Naive B cell (primary cell): ENCODE data around the gene OR1A1. TPM values are rescaled to one million over a fixed set of nuclear protein-coding genes. Genes with fewer than 3 reads are reported as not detected.
"Not testable (repeated sequence)": the region's sequence is repeated elsewhere in the genome, so short reads cannot be mapped to it uniquely, and the experiment has no call there.

Experiments used
- ATAC-seq, 2 donors: fragments of 150-1000 bp; cut with Tn5 transposase; 2 replicates each; pipeline ENCODE4 v1.10.0; 2021; ENCODE audit warnings: low read depth in 2 of 2, mild to moderate bottlenecking in 2 of 2, moderate library complexity in 2 of 2
- DNase-seq: peaks from one replicate; pipeline ENCODE4 v3.0.0; 2022
- H3K27ac Mint-ChIP-seq, 6 donors: one replicate each; pipeline ENCODE4 v1.8.0; 2020 to 2022; ENCODE audit warnings: mild to moderate bottlenecking in 6 of 6, mixed read lengths in 6 of 6, moderate library complexity in 5 of 6, inconsistent platforms in 2 of 6
- H3K27me3 Mint-ChIP-seq, 3 donors: one replicate each; pipeline ENCODE4 v1.8.0; 2021 to 2022; ENCODE audit warnings: mixed read lengths in 3 of 3, mild to moderate bottlenecking in 1 of 3
- H3K36me3 Mint-ChIP-seq, 2 donors: one replicate each; pipeline ENCODE4 v1.8.0; 2020 to 2022; ENCODE audit warnings: mixed read lengths in 2 of 2, inconsistent platforms in 1 of 2, mild to moderate bottlenecking in 1 of 2
- H3K4me1 Mint-ChIP-seq, 3 donors: one replicate each; pipeline ENCODE4 v1.8.0; 2020 to 2022; ENCODE audit warnings: mixed read lengths in 3 of 3, inconsistent platforms in 1 of 3, mild to moderate bottlenecking in 1 of 3, moderate library complexity in 1 of 3
- H3K4me3 Mint-ChIP-seq, 8 donors: one replicate each; pipeline ENCODE4 v1.8.0; 2020 to 2022; ENCODE audit warnings: mild to moderate bottlenecking in 8 of 8, mixed read lengths in 8 of 8, moderate library complexity in 8 of 8, inconsistent platforms in 2 of 8
- H3K9me3 Mint-ChIP-seq, 7 donors: one replicate each; pipeline ENCODE4 v1.8.0; 2020 to 2022; ENCODE audit warnings: mixed read lengths in 7 of 7, mild to moderate bottlenecking in 5 of 7, inconsistent platforms in 2 of 7, moderate library complexity in 1 of 7
- polyA plus RNA-seq, 6 donors: library from polyadenylated mRNA; unstranded; fragments of 300-500 nt; fragmentation: Illumina TruSeq; gene quantifications; one replicate each; pipeline ENCODE4 v1.2.3, GENCODE V29; 2021; ENCODE audit warnings: low read depth in 6 of 6

OR1A1 gene
- polyA plus RNA-seq = not detected

DNA sequence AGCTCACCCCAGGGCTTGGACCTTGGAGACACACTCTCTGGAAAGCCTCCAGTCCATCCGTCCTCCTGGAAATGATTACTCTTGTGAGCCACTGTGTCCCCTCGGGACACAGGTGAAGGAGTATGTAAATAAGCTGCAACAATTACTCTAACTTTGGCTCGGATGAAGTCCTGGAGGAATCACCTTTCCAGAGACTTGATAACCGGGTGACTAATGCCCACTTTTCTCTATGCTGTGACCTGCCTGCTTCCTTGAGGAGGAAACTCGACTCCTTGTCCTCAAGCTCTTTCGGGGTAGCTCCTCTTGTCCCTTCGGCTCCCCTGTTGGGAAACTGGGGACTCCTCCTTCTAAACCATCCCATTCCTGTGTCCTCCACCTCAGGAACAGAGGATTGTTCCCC, at the start of gene OR1A1:
Gene OR1A1 (plus strand): TSS at position 301 of the 400 bp plus-strand sequence. CDS start 7,954 bp downstream, outside the sequence.
- Mint-ChIP-seq H3K27me3 (peaks cover 4 to 35% (median 31%) of the 10 kb centered on the region in 3 donors), H3K9me3 (peaks cover 0 to 27% (median 13%) of the 10 kb centered on the region in 7 donors), H3K4me3 (no peak within 1 kb of the TSS), H3K4me1 (no peaks in the 10 kb centered on the region), H3K27ac (peak within 1 kb of the TSS in 1 of 6 donors; percentile 30), H3K36me3 (peaks cover 0 to 7% of the 10 kb centered on the region in 2 donors)
- DNase-seq (no peak), ATAC-seq (no peak)

GRCh38 chr17:3167574-3167973, 39.9 kb upstream of the OR1A1 start:
- peaks cover 13 to 21% (median 20%) of the 10 kb centered on the region in 3 donors for H3K4me1 Mint-ChIP-seq
- H3K9me3 Mint-ChIP-seq = peaks cover 2 to 11% (median 8%) of the 10 kb centered on the region in 7 donors
- peaks cover 4 to 15% (median 9%) of the 10 kb centered on the region in 3 donors for H3K27me3 Mint-ChIP-seq
- peaks cover 0 to 8% of the 10 kb centered on the region in 2 donors for H3K36me3 Mint-ChIP-seq
- peak; percentile 99 for ATAC-seq
- peak overlapping the region in 6 of 8 donors; percentile 1 to 73 (median 53) for H3K4me3 Mint-ChIP-seq
- peak overlapping the region; percentile 60 to 95 (median 82) for H3K27ac Mint-ChIP-seq
- peak; percentile 59 for DNase-seq

GRCh38 chr17:3189961-3190360, 17.5 kb upstream of the OR1A1 start:
- Mint-ChIP-seq H3K4me3 (no peak overlapping the region), H3K36me3 (no peaks in the 10 kb centered on the region), H3K9me3 (peaks cover 0 to 3% (median 0%) of the 10 kb centered on the region in 7 donors), H3K27ac (no peak overlapping the region), H3K4me1 (no peaks in the 10 kb centered on the region), H3K27me3 (peaks cover 9 to 25% (median 15%) of the 10 kb centered on the region in 3 donors)
- no peak for ATAC-seq
- no peak for DNase-seq

- Mint-ChIP-seq H3K9me3 (peaks cover 9 to 23% (median 17%) of the 10 kb centered on the region in 7 donors), H3K36me3 (peaks cover 0 to 16% of the 10 kb centered on the region in 2 donors), H3K27ac (no peak within 1 kb of the TSS), H3K4me1 (no peaks in the 10 kb centered on the region), H3K4me3 (no peak within 1 kb of the TSS), H3K27me3 (peaks cover 23 to 39% (median 37%) of the 10 kb centered on the region in 3 donors)
- ATAC-seq = no peak
- no peak for DNase-seq
Observed at GRCh38 chr17:3197219-3197618, 10.2 kb upstream of the OR1A1 start, which contains the start of gene OR1A2. TSS of gene OR1A2 (plus strand) at chr17:3197519. CDS start at chr17:3197519, 0 bp downstream.

- H3K4me3 Mint-ChIP-seq = no peak overlapping the region
Observed at GRCh38 chr17:3208484-3208883, 1.0 kb downstream of the OR1A1 start.

DNA sequence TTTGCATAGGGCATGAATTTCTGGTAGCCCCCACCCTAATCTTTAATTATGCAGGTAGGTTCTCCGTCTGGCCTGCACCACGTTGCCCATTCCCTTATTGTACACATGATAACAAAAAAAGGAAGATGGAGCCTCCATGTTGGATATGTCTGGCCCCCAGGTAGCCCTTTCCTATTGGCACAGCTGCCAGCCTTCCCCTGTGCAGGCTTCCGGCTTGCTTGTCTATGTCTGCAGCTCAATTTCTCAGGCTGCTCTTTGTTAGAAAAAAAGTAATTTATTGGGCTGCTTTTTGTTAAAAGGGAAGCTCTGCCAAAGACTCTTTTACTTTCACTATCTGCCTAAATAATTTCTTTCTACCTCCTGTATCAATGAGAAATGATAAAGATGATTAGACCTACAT, 5.5 kb downstream of the OR1A1 start:
- peaks cover 7 to 10% of the 10 kb centered on the region in 2 donors for H3K36me3 Mint-ChIP-seq
- no peak for DNase-seq
- ATAC-seq = no peak
- peaks cover 4 to 9% (median 6%) of the 10 kb centered on the region in 7 donors for H3K9me3 Mint-ChIP-seq
- peaks cover 10 to 31% (median 24%) of the 10 kb centered on the region in 3 donors for H3K27me3 Mint-ChIP-seq
- no peak overlapping the region for H3K27ac Mint-ChIP-seq
- H3K4me1 Mint-ChIP-seq = peaks cover 0 to 6% (median 0%) of the 10 kb centered on the region in 3 donors
- no peak overlapping the region for H3K4me3 Mint-ChIP-seq

More at GRCh38 chr17:3208484-3208883, 1.0 kb downstream of the OR1A1 start:
- peaks cover 0 to 12% of the 10 kb centered on the region in 2 donors for H3K36me3 Mint-ChIP-seq
- H3K27ac Mint-ChIP-seq = no peak overlapping the region
- H3K4me1 Mint-ChIP-seq = peaks cover 0 to 5% (median 0%) of the 10 kb centered on the region in 3 donors
- no peak for DNase-seq
- H3K27me3 Mint-ChIP-seq = peaks cover 8 to 43% (median 35%) of the 10 kb centered on the region in 3 donors
- H3K9me3 Mint-ChIP-seq = peaks cover under 1 to 18% (median 8%) of the 10 kb centered on the region in 7 donors
- ATAC-seq = no peak

GRCh38 chr17:3213587-3213986, 6.1 kb downstream of the OR1A1 start:
- Mint-ChIP-seq H3K36me3 (peaks cover 7 to 16% of the 10 kb centered on the region in 2 donors), H3K4me1 (peaks cover 0 to 6% (median 0%) of the 10 kb centered on the region in 3 donors), H3K27ac (no peak overlapping the region), H3K27me3 (peaks cover 10 to 31% (median 28%) of the 10 kb centered on the region in 3 donors), H3K9me3 (peaks cover 4 to 15% (median 9%) of the 10 kb centered on the region in 7 donors), H3K4me3 (no peak overlapping the region)
- no peak for ATAC-seq
- no peak for DNase-seq

GRCh38 chr17:3219978-3220377, 12.5 kb downstream of the OR1A1 start:
- not testable (repeated sequence) for ATAC-seq, H3K27ac Mint-ChIP-seq, DNase-seq, H3K4me3 Mint-ChIP-seq
- H3K4me1 Mint-ChIP-seq = peaks cover 11 to 25% (median 24%) of the 10 kb centered on the region in 3 donors
- H3K36me3 Mint-ChIP-seq = peaks cover 0 to 16% of the 10 kb centered on the region in 2 donors
- peaks cover 3 to 26% (median 20%) of the 10 kb centered on the region in 3 donors for H3K27me3 Mint-ChIP-seq
- H3K9me3 Mint-ChIP-seq = peaks cover 4 to 34% (median 21%) of the 10 kb centered on the region in 7 donors

DNA sequence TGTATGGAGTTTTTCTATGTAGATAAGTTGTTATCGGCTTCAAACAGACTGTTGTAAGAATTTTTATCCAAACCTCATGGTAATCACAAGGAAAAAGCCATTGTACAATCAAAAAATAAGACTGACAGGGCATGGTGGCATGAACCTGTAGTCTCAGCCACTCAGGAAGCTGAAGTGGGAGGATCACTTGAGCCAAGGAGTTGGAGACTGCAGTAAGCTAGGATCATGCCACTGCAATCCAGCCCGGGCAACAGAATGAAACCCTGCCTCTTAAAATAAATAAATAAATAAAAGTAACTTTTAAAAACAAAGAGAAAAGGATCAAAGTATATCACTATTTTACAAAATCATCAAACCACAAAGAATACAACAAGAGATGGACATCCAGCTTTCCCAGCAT, 14.4 kb downstream of the OR1A1 start:
- H3K4me1 Mint-ChIP-seq = peaks cover 11 to 25% (median 24%) of the 10 kb centered on the region in 3 donors
- H3K9me3 Mint-ChIP-seq = peaks cover 4 to 34% (median 21%) of the 10 kb centered on the region in 7 donors
- peaks cover 10 to 22% (median 22%) of the 10 kb centered on the region in 3 donors for H3K27me3 Mint-ChIP-seq
- H3K36me3 Mint-ChIP-seq = peaks cover 0 to 16% of the 10 kb centered on the region in 2 donors
- peak overlapping the region in 3 of 8 donors; percentile 46 to 67 (median 65) for H3K4me3 Mint-ChIP-seq
- peak overlapping the region in 1 of 6 donors; percentile 66 for H3K27ac Mint-ChIP-seq
- ATAC-seq (no peak), DNase-seq (no peak)

DNA sequence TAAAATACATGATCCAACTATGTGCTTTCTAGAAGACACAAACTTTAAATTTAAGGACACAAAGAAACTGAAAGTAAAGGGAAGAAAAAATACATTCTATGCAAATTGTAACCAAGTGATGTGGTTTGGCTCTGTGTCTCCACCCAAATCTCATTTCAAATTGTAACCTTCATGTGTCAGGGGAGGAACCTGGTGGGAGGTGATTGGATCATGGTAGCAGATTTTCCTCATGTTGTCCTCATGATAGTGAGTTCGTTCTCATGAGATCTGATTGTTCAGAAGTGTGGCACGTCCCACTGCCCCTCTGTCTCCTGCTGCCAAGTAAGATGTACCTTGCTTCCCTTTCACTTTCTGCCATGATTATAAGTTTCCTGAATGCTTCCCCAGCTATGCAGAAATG, 15.0 kb downstream of the OR1A1 start:
- H3K27me3 Mint-ChIP-seq = peaks cover 7 to 22% (median 22%) of the 10 kb centered on the region in 3 donors
- H3K9me3 Mint-ChIP-seq = peaks cover 4 to 30% (median 20%) of the 10 kb centered on the region in 7 donors
- DNase-seq (peak; percentile 11), ATAC-seq (peak in 1 of 2 donors; percentile 57)
- H3K4me3 Mint-ChIP-seq = peak overlapping the region in 6 of 8 donors; percentile 2 to 67 (median 52)
- peaks cover 11 to 25% (median 24%) of the 10 kb centered on the region in 3 donors for H3K4me1 Mint-ChIP-seq
- H3K27ac Mint-ChIP-seq = no peak overlapping the region
- H3K36me3 Mint-ChIP-seq = peaks cover 0 to 11% of the 10 kb centered on the region in 2 donors

GRCh38 chr17:3224721-3225352, 17.4 kb downstream of the OR1A1 start:
- Mint-ChIP-seq H3K4me1 (peaks cover 11 to 25% (median 24%) of the 10 kb centered on the region in 3 donors), H3K9me3 (peaks cover 0 to 19% (median 11%) of the 10 kb centered on the region in 7 donors), H3K27me3 (peaks cover 7 to 17% (median 16%) of the 10 kb centered on the region in 3 donors)
- ATAC-seq, DNase-seq, H3K4me3 Mint-ChIP-seq, H3K27ac Mint-ChIP-seq, H3K36me3 Mint-ChIP-seq: not testable (repeated sequence)

DNA sequence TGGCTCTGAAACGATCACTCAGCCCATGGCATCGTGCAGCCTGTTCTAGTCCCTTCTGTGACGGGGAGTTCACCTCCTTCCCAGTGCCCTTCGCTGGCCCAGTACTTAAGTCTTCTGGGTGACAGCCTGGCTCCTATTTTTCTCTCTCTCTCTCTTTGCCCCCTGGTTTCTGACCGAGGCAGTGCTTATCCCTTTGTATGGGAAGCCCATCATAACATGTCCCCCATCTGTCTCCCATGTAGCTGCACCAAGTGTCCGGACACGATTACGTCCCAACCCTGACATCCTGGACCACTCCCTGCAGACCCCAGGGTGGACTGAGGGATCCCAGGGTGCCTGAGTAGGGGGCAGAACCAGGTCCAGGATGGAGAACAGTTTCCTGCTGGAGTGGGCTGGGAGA, 24.8 kb downstream of the OR1A1 start:
- H3K27ac Mint-ChIP-seq = peak overlapping the region in 1 of 6 donors; percentile 56

GRCh38 chr17:3238685-3239084, 31.2 kb downstream of the OR1A1 start:
- H3K27ac Mint-ChIP-seq, H3K9me3 Mint-ChIP-seq, H3K4me3 Mint-ChIP-seq, H3K4me1 Mint-ChIP-seq, H3K36me3 Mint-ChIP-seq, H3K27me3 Mint-ChIP-seq: not testable (repeated sequence)
- ATAC-seq = peak; percentile 81 to 93
- DNase-seq = peak; percentile 17

More for the DNA sequence above, 24.8 kb downstream of the OR1A1 start:
- ATAC-seq, H3K4me1 Mint-ChIP-seq, H3K27me3 Mint-ChIP-seq, DNase-seq, H3K36me3 Mint-ChIP-seq, H3K4me3 Mint-ChIP-seq, H3K9me3 Mint-ChIP-seq: not testable (repeated sequence)
